Measurements from ENCODE around the gene GTF2F1.

DNA sequence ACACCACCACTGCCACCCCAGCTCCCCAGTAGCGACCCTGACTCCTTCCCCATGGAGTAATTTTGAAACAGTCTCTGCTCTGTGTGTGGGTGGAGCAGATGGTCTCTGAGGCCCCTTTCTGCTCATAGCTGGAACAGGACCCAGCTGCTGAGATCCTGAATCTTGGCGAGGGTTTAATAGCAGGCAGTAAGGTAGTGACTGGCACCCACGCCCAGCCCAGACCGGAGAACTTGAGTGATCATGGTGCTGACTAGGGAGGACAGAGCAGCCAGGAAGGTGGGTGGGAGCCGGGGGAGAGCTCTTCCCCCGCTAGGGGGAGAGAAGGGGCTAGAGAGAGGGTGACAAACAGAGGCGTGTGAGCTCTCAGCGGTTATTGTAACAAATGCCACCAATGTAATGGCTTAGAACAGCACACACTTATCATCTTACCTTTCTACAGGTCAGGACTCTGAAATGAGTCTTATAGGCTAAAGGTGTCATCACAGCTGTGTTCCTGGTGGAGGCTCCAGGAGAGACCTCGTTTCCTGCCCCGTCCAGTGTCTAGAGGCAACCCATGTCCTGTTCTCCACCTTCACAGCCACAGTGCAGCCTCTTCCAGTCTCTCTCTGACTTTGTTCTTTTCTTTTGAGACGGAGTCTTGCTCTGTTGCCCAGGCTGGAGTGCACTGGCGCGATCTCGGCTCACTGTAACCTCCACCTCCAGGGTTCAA is 52.3 kb downstream of the GTF2F1 start:
- TF ChIP-seq, protein P1, sequence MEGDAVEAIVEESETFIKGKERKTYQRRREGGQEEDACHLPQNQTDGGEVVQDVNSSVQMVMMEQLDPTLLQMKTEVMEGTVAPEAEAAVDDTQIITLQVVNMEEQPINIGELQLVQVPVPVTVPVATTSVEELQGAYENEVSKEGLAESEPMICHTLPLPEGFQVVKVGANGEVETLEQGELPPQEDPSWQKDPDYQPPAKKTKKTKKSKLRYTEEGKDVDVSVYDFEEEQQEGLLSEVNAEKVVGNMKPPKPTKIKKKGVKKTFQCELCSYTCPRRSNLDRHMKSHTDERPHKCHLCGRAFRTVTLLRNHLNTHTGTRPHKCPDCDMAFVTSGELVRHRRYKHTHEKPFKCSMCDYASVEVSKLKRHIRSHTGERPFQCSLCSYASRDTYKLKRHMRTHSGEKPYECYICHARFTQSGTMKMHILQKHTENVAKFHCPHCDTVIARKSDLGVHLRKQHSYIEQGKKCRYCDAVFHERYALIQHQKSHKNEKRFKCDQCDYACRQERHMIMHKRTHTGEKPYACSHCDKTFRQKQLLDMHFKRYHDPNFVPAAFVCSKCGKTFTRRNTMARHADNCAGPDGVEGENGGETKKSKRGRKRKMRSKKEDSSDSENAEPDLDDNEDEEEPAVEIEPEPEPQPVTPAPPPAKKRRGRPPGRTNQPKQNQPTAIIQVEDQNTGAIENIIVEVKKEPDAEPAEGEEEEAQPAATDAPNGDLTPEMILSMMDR (conservative IDR thresholded peaks at IDR 0.05), result no peak
- TF ChIP-seq EZH2 (IDR thresholded peaks at IDR 0.05; ENCODE audit: low read depth), result no peak

All from PC-9 (cell line).